Measurements from ENCODE around the gene CEP295NL. TPM values are rescaled to one million over a fixed set of nuclear protein-coding genes. Genes with fewer than 3 reads are reported as not detected.
"Not testable (repeated sequence)": the region's sequence is repeated elsewhere in the genome, so short reads cannot be mapped to it uniquely, and the experiment has no call there.

Gene CEP295NL
- total RNA-seq, 1 experiment from 2014 or later, result 0.07 TPM

DNA sequence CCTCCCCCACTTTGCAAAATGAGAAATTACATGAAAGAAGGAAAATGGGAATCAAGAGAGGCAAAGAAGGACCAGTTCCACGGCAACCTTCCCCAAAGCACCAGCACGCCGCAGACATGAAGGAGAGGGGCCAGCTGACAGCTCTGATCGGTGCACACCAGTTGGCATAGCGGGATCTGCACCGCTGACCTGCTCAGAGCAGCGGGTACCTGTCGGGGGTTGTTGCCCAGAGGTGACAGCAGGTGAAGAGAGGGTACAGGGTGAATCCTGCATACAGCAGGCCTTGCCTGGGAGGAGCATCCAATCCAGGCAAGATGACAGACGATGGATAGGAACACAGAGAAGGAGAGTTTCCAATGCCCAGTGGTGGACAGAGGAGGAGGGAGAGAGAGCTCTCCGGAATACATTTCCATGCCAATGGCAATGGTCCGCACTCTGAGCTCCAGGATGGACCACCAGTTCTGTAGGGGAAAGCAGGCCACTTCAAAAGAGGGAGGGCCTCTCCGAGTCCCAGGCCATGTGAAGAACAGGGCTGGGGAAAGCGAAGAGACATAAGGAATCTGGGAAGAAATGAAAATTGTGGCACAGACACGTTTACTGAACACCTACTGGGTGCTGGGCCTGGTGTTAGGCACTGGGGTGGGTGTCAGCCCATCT, 24.0 kb downstream of the CEP295NL start:
- DNase-seq, result peak; percentile 37

DNA sequence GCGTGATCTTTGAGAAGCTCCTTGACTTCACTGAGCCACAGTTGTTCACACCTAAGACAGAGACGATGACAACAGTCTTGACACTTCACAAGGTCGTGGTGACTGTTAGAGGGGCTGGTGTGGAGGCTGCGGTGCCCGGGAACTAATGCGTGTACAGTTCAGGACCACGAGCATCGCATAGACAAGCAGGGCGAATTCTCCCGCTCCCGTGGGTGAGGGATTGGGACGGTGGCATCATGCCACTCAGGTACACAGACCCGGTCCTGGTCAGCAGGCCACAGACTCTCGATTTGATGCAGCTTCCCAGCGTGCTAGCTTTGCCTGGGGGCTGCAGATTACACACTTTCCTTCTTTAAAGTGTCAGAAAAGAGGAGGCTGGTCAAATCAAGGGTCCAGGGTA, 24.7 kb downstream of the CEP295NL start:
- Histone ChIP-seq H3K36me3 (replicated peaks; ENCODE audit: control insufficient read depth, insufficient read depth, low read length) (no peaks in the 10 kb centered on the region), H3K27me3 (ENCODE audit: control insufficient read depth, insufficient read depth, low read length) (no peaks in the 10 kb centered on the region), H3K4me3 (ENCODE audit: insufficient read depth, low read depth, low read length) (no peak overlapping the region)
- DNase-seq, result no peak

More for the DNA sequence above, 24.0 kb downstream of the CEP295NL start:
- H3K27me3 ChIP-seq (ENCODE audit: control insufficient read depth, insufficient read depth, low read length), result no peaks in the 10 kb centered on the region
- H3K4me3 ChIP-seq (ENCODE audit: insufficient read depth, low read depth, low read length), result no peak overlapping the region
- H3K36me3 ChIP-seq (replicated peaks; ENCODE audit: control insufficient read depth, insufficient read depth, low read length), result no peaks in the 10 kb centered on the region

DNA sequence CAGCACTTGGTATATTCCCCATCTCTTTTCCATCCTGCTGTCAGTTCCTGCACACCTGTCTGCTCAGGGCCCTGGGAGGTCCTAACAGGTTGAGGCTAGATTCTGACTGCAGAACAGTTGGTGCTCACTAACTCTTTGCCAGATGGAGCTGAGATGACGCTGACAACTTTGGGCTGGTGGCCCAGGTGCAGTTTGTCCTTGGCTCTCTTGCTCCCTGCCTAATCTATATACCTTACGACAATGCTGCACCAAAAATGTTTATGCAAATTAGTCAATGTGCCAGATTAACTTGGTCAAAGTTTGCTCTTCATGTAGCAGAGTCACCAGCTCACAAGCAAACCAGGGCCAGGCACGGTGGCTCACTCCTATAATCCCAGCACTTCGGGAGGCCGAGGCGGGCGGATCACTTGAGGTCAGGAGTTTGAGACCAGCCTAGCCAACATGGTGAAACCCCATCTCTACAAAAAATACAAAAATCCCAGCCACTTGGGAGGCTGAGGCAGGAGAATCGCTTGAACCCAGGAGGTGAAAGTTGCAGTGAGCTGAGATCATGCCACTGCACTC, 26.0 kb downstream of the CEP295NL start:
- not testable (repeated sequence) for H3K27me3 ChIP-seq (ENCODE audit: control insufficient read depth, insufficient read depth, low read length)

DNA sequence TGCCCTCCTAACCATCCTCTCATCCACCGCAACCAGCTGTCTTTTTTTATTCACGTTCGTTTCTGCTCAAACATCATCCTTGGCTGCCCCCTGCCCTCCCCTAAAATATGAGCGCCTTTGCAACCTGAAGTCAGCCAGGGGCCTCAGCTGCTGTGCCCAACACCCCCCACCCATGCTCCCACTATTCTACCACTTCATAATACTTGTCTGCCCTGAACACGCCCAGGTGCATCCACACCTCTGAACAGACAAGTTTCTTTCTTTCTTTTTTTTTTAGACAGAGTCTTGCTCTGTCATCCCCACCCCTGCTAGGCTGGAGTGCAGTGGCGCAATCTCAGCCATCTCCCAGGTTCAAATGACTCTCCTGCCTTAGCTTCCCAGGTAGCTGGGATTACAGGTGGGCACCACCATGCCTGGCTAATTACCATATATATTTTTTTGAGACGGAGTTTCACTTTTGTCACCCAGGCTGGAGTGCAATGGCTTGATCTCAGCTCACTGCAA, 26.9 kb downstream of the CEP295NL start:
- peaks cover 1% of the 10 kb centered on the region for H3K36me3 ChIP-seq (replicated peaks; ENCODE audit: control insufficient read depth, insufficient read depth, low read length)

More for the DNA sequence above, 26.0 kb downstream of the CEP295NL start:
- DNase-seq; H3K36me3 ChIP-seq (replicated peaks; ENCODE audit: control insufficient read depth, insufficient read depth, low read length); H3K4me3 ChIP-seq (ENCODE audit: insufficient read depth, low read depth, low read length): not testable (repeated sequence)

DNA sequence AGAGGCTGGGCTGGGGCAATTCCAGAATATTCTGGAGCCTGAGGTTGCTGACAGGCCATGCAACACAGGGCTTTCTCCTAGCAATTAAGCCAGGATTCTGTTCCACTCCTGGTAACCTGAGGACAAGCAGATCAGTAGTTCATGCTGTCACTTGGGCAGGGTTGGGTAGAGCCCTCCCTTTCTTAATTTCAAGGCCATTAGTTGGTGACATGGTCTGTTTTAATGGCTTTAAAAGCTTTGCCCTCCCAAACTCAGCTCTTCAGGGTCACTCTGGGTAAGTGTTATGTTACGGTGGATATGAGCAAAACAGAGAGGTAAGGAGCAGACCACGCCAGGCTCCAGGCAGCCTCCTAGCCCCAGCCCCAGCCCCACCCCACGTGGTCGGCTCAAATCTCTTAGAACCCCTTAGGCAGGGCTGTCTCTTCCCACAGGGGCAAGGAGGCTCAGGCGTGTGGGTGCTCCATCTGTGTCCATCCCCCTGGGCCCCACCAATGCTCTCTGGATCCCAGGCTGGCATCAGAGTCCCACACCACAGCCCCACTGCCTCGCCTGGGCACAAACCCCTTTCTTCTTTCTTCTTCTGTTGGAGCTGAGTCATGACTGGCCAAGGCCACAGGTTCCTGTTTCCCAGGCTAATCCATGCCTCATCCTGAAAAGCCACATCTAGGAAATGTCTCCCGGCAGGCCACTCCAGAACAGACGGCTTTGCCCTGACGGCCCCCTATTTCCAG, 27.5 kb downstream of the CEP295NL start:
- H3K36me3 ChIP-seq (replicated peaks; ENCODE audit: control insufficient read depth, insufficient read depth, low read length), result peaks cover 1% of the 10 kb centered on the region
- H3K4me3 ChIP-seq (ENCODE audit: insufficient read depth, low read depth, low read length), result no peak overlapping the region
- no peaks in the 10 kb centered on the region for H3K27me3 ChIP-seq (ENCODE audit: control insufficient read depth, insufficient read depth, low read length)
- DNase-seq, result peak; percentile 30

More for the DNA sequence above, 26.9 kb downstream of the CEP295NL start:
- DNase-seq, result no peak
- no peaks in the 10 kb centered on the region for H3K27me3 ChIP-seq (ENCODE audit: control insufficient read depth, insufficient read depth, low read length)
- no peak overlapping the region for H3K4me3 ChIP-seq (ENCODE audit: insufficient read depth, low read depth, low read length)

DNA sequence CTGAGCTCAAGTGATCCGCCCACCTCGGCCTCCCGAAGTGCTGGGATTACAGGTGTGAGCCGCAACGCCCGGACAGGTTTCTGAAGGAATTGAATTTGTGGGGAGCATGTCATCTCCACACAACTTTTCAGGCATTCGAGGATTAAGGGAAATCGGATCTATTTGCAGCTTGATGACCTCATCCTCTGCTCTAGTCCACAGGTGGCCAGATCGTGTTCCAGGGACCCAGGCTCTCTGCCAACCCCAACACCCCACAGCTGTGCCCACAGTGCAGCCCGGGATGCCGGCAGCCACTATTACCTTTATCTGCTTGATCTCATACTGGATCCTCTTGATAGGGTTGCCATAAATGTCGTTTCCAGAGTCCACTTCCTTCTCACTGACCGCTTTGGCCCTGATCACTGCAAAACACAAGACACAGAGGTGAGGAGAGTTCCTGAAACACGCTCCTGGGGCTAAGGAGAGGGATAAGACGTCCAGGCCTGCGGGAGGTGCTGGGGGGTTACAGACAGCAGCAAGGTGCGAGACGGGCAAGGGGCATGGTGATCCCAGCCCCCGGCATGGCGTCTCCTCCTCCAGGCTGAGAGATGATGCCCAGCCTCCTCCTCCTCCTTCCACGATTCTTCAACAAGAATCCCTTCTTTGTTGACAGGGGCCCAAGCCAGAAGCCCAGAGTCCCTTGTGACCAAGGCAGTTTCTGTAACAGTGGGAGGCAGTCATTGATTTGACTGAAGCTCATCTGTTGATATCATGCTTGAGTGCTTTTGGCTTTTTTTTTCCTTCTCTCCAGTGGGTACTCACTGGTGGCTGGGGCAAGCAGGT, 29.3 kb downstream of the CEP295NL start:
- H3K4me3 ChIP-seq (ENCODE audit: insufficient read depth, low read depth, low read length), result no peak overlapping the region
- no peaks in the 10 kb centered on the region for H3K27me3 ChIP-seq (ENCODE audit: control insufficient read depth, insufficient read depth, low read length)
- no peak for DNase-seq
- peaks cover 1% of the 10 kb centered on the region for H3K36me3 ChIP-seq (replicated peaks; ENCODE audit: control insufficient read depth, insufficient read depth, low read length)

DNA sequence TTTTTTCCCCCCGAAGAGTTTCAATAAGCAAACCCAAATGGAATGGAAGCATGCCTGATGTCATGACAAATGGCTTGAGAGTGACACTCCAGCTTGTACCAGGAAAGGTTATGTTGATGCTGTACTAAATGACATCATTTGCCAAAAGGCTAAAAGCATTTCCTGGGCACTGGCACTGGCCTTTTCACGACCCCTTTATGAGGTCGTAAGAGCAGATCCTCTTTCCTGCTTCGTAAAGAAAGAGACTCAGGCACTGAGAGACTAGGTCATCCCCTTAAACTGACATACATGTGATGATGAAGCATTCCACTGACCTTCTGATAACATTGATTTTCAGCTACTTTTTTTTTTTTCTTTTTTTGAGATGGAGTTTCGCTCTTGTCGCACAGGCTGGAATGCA, 30.5 kb downstream of the CEP295NL start:
- Histone ChIP-seq H3K36me3 (replicated peaks; ENCODE audit: control insufficient read depth, insufficient read depth, low read length) (peaks cover 1% of the 10 kb centered on the region), H3K4me3 (ENCODE audit: insufficient read depth, low read depth, low read length) (no peak overlapping the region), H3K27me3 (ENCODE audit: control insufficient read depth, insufficient read depth, low read length) (no peaks in the 10 kb centered on the region)
- no peak for DNase-seq

DNA sequence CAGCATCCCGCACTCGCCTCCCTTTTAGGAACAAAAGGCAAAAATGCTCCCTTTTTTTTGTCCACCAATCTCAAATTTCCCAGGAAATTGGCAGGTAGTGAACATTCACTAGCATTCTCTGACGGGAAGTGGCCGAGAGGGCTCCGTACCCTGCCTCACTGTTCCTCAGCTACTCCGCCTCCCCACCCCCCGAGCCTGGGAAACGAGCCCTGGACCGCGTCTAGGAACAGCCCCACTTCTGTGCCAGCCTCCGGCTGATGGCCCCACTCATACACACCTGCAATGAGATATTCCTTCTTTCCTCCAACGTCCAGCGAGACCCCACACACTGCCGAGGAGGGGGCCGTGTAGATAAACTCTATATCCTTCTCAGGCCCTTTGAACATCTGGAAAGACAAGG, 32.4 kb downstream of the CEP295NL start:
- Histone ChIP-seq H3K36me3 (replicated peaks; ENCODE audit: control insufficient read depth, insufficient read depth, low read length) (peaks cover 1% of the 10 kb centered on the region), H3K27me3 (ENCODE audit: control insufficient read depth, insufficient read depth, low read length) (no peaks in the 10 kb centered on the region), H3K4me3 (ENCODE audit: insufficient read depth, low read depth, low read length) (no peak overlapping the region)
- no peak for DNase-seq

DNA sequence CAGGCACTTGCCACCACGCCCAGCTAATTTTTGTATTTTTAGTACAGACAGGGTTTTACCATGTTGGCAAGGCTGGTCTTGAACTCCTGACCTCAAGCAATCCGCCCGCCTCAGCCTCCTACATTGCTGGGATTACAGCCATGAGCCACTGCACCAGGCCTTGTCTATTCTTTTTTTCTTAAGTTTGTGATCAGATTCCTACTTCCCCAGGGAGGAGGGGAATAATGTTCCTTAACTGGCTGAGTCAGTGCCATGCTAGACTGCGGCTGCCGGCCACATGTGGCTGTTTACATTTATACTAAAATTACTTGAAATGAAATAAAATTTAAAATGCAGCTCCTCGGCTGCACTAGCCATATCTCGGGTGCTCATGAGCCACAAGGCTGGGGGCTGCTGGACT, 34.6 kb downstream of the CEP295NL start:
- no peak for DNase-seq
- Histone ChIP-seq H3K27me3 (ENCODE audit: control insufficient read depth, insufficient read depth, low read length) (no peaks in the 10 kb centered on the region), H3K36me3 (replicated peaks; ENCODE audit: control insufficient read depth, insufficient read depth, low read length) (peaks cover 1% of the 10 kb centered on the region), H3K4me3 (ENCODE audit: insufficient read depth, low read depth, low read length) (no peak overlapping the region)

DNA sequence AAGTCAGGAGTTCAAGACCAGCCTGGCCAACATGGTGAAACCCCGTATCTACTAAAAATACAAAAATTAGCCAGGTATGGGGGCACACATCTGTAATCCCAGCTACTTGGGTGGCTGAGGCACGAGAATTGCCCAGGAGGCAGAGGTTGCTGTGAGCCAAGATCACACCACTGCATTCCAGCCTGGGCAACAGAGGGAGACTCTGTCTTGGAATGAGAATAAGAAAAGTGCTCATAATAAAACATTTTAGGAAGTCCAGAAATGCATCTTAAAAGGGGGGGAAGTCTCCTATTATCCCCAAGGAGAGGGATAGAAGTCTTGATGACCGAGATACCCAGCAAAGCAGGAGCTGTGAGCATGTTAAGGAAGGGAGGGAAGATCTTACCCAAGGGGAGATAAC, 36.0 kb downstream of the CEP295NL start:
- H3K4me3 ChIP-seq (ENCODE audit: insufficient read depth, low read depth, low read length); H3K27me3 ChIP-seq (ENCODE audit: control insufficient read depth, insufficient read depth, low read length); H3K36me3 ChIP-seq (replicated peaks; ENCODE audit: control insufficient read depth, insufficient read depth, low read length); DNase-seq: not testable (repeated sequence)

DNA sequence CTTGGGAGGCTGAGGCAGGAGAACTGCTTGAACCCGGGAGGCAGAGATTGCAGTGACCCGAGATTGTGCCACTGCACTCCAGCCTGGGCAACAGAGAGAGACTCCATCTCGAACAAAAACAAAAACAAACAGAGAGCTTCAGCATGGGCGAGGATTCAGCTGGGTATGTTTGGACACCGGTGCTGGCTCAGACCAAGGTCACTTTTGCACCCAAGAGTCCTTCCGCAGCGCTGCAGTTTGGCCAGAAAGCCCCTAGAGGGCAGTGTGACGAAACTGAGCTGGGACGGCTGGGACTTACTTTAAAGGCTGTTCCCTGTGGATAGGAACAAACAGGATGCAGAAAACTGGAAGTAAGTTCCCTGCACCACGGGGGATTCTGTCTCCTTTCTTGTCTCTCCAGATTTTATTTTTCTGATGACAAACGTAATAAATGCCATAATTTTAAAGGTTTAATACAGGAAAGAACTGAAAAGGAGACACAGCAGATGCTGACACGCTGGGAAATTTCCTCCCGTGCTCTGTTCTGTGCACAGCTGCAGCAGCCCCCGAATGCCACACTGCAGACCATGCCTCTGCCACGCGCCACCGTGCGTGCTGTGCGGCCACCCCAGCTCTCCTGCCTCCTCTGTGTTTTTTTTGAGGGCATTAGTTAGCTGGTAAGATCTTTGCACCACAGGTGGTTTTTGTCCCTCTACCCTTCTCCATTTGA, 37.2 kb downstream of the CEP295NL start:
- peak; percentile 88 for DNase-seq
- no peaks in the 10 kb centered on the region for H3K27me3 ChIP-seq (ENCODE audit: control insufficient read depth, insufficient read depth, low read length)
- H3K36me3 ChIP-seq (replicated peaks; ENCODE audit: control insufficient read depth, insufficient read depth, low read length), result no peaks in the 10 kb centered on the region; the same call in 1 of the 2 replicates
- no peak overlapping the region for H3K4me3 ChIP-seq (ENCODE audit: insufficient read depth, low read depth, low read length)

DNA sequence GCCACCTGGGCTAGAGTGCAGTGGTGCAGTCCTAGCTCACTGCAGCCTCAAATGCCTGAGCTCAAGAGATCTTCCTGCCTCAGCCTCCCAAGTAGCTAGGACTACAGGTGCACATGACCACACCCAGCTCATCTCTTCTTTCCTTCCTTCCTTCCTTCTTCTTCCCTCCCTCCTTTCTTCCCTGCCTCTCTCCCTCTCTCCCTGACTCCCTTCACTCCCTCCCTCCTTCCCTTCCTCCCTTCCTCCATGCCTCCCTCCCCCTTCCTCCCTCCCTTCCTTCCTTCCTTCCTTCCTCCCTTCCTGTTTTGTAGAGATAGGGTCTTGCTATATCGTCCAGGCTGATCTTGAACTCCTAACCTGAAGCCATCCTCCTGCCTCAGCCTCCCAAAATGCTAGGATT, 38.9 kb downstream of the CEP295NL start:
- no peak overlapping the region for H3K4me3 ChIP-seq (ENCODE audit: insufficient read depth, low read depth, low read length)
- DNase-seq, result no peak
- no peaks in the 10 kb centered on the region; the same call in 1 of the 2 replicates for H3K36me3 ChIP-seq (replicated peaks; ENCODE audit: control insufficient read depth, insufficient read depth, low read length)
- no peaks in the 10 kb centered on the region for H3K27me3 ChIP-seq (ENCODE audit: control insufficient read depth, insufficient read depth, low read length)

DNA sequence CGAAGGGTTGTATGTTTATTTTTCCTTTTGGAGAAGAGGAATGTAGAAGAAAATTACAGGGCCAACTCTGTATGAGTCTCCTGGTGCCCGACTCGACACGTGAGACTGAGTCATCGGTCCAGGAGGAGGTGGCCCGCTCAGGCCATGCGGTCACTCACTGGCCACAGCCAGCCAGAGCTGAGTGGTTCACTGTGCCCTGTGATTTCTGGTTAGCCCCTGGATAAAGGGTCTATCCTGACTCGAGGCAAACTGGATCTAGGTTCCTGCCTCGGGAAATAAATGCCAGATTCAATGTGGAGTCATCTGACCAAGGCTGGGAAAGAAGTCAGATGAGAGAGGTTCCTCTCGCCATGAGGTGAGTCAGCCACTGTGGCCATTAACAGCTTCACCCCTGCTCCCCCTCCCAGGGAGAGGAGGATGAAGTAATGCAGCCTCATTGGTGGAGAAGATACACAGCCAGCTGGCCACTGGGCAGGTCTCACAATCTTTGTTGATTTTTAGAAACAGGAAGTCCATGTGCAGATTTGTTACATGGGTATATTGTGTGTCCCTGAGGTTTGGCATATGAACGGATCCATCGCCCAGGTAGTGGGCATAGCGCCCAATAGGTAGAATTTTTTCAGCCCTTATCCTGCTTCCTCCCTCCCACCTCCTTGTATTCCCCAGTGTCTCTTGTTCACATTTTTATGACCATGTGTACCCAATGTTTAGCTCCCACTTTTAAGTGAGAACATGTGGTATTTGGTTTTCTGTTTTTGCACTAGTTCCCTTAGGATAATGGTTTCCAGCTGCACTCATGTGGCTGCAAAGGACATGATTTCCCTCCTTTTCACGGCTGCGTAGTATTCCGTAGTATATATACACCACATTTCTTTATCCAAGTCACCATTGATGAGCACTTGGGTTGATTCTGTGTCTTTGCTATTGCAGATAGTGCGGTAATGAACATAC, 40.7 kb downstream of the CEP295NL start:
- H3K27me3 ChIP-seq (ENCODE audit: control insufficient read depth, insufficient read depth, low read length), result no peaks in the 10 kb centered on the region
- no peaks in the 10 kb centered on the region; the same call in 1 of the 2 replicates for H3K36me3 ChIP-seq (replicated peaks; ENCODE audit: control insufficient read depth, insufficient read depth, low read length)
- DNase-seq, result no peak
- H3K4me3 ChIP-seq (ENCODE audit: insufficient read depth, low read depth, low read length), result no peak overlapping the region

Measured in H7 (cell line).